Measurements from ENCODE around the gene HCFC1.

The HCFC1 gene

GRCh38 chrX:153902385-153902784 lies 69.2 kb downstream of the HCFC1 start:
- DNase-seq: no peak

- no peak for DNase-seq
Measured at GRCh38 chrX:153901753-153902140, 69.9 kb downstream of the HCFC1 start.

- DNase-seq: peak; percentile 16 to 79 (median 43)
Measured at GRCh38 chrX:153900831-153901752, 70.5 kb downstream of the HCFC1 start.

GRCh38 chrX:153897899-153898298 lies 73.7 kb downstream of the HCFC1 start:
- no peak for DNase-seq

Measured in T-helper 1 cell (primary cell).